ENCODE measurements around the gene SETBP1. TPM values are rescaled to one million over a fixed set of nuclear protein-coding genes. Genes with fewer than 3 reads are reported as not detected.

SETBP1 gene
- total and polyA plus RNA-seq, 2 of the 8 experiments (the other 6 are each of a cell fraction or from before 2014, with no cell fraction given), result 2.0 to 6.5 TPM

DNA sequence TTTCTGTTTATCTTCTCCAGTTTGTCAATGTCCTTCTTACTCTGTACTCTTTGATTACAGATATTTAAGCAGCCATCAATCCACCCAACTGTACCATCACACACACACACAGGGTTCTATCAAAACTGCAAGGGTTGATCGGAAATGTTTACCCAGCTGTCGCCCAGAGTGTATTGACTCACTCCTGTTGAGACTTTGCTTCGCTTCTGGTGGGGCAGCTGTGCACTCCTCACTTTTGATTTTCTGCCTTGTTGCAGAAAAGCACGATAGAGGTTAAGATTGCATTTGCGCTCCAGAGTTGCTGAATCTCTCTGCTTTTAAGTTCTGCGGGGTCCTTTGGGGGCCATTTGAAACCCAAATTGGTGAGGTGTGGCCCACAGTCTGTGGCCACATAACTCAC is 216.2 kb downstream of the SETBP1 start:
- Histone ChIP-seq H3K56ac (replicated peaks; ENCODE audit: insufficient read length, low read depth, low read length) (no peak overlapping the region), H3K23ac (ENCODE audit: insufficient read length) (no peak overlapping the region), H2AFZ (ENCODE audit: low read length) (no peak overlapping the region), H3K23me2 (ENCODE audit: low read depth, low read length) (no peaks in the 10 kb centered on the region), H4K5ac (ENCODE audit: insufficient read length, low read depth, low read length) (no peak overlapping the region), H3K9me3 (ENCODE audit: insufficient read depth in 2 of 2, low read depth in 1 of 2, low read length in 1 of 2) (no peaks in the 10 kb centered on the region), H3K4ac (replicated peaks; ENCODE audit: insufficient read length, low read depth, low read length) (no peak overlapping the region), H3K4me2 (ENCODE audit: insufficient read depth in 1 of 2, low read depth in 2 of 2, low read length in 2 of 2) (no peak overlapping the region), H2AK5ac (ENCODE audit: low read depth, low read length) (no peak overlapping the region), H2BK12ac (ENCODE audit: low read depth, low read length) (no peak overlapping the region), H2BK20ac (ENCODE audit: low read length) (no peak overlapping the region), H2BK5ac (ENCODE audit: low read depth, low read length) (no peak overlapping the region), H3K14ac (ENCODE audit: insufficient read length) (no peak overlapping the region), H3K79me1 (ENCODE audit: low read depth, low read length) (no peaks in the 10 kb centered on the region), H3K4me3 (ENCODE audit: extremely low read depth in 1 of 4, insufficient read depth in 2 of 4, low read depth in 3 of 4, low read length in 4 of 4) (no peak overlapping the region), H4K8ac (ENCODE audit: extremely low read depth, insufficient read depth, low read length) (no peak overlapping the region), H3K79me2 (ENCODE audit: control insufficient read depth in 1 of 2, insufficient read depth in 2 of 2, low read length in 2 of 2) (no peaks in the 10 kb centered on the region), H3K36me3 (ENCODE audit: control insufficient read depth in 2 of 4, insufficient read depth in 4 of 4, low read length in 3 of 4) (no peaks in the 10 kb centered on the region), H3K4me1 (replicated peaks in 1 of 4; ENCODE audit: control insufficient read depth in 3 of 4, insufficient read depth in 4 of 4, low read length in 3 of 4) (0 out of 7 replicates have a peak, but pooled peaks cover 0 to 2% (median 0%) of the 10 kb centered on the region in 4 experiments), H3K18ac (ENCODE audit: extremely low read depth, low read length) (no peak overlapping the region), H2BK120ac (replicated peaks; ENCODE audit: low read depth, low read length) (no peak overlapping the region), H4K20me1 (replicated peaks in 1 of 2; ENCODE audit: control insufficient read depth in 1 of 2, insufficient read depth in 2 of 2, low read length in 2 of 2) (no peaks in the 10 kb centered on the region), H3K9ac (replicated peaks in 1 of 4; ENCODE audit: extremely low read depth in 1 of 4, low read depth in 3 of 4, low read length in 3 of 4) (no peak overlapping the region), H2BK15ac (ENCODE audit: low read length) (no peak overlapping the region), H3K27me3 (replicated peaks in 1 of 4; ENCODE audit: control insufficient read depth in 3 of 4, extremely low read depth in 1 of 4, insufficient read depth in 3 of 4, low read length in 3 of 4) (no peaks in the 10 kb centered on the region), H4K91ac (replicated peaks; ENCODE audit: insufficient read length, low read length) (no peak overlapping the region), H3K27ac (ENCODE audit: low read depth, low read length) (no peak overlapping the region)
- WGBS, 2 experiments (ENCODE audit: extremely low coverage in 1 of 2, insufficient coverage in 1 of 2, insufficient read length in 1 of 2, insufficient replicate concordance in 2 of 2, low coverage in 1 of 2, low lambda C conversion rate in 2 of 2, missing lambda C conversion rate in 1 of 2), result 96% methylated on average over 6 of the region's 6 CpGs; no CpG with 5 or more reads in 1 of the 2 experiments
- DNase-seq (ENCODE audit: low read depth in 1 of 2, low spot score in 2 of 2) (no peak), FAIRE-seq (no peak)
- ChIA-PET POLR2A (ENCODE audit: partially characterized antibody) (no interaction called here), CTCF (ENCODE audit: partially characterized antibody) (interaction anchor here (0.9 kb wide), 1 partner anchor 221 kb away, joined by 3 read pairs; no protein-coding TSS in a partner anchor)
- TF ChIP-seq RAD21 (IDR thresholded peaks at IDR 0.05 in 1 of 2, conservative IDR thresholded peaks at IDR 0.05 in 1 of 2; ENCODE audit: low read depth in 2 of 2, low read length in 2 of 2) (no peak), PHF8 (conservative IDR thresholded peaks at IDR 0.05; ENCODE audit: low read depth, low read length) (no peak), SIRT6 (IDR thresholded peaks at IDR 0.05; ENCODE audit: low read length) (no peak), RNF2 (IDR thresholded peaks at IDR 0.05; ENCODE audit: borderline replicate concordance, low read depth, low read length, missing control alignments, poor library complexity, severe bottlenecking) (no peak), CBX8 (IDR thresholded peaks at IDR 0.05; ENCODE audit: borderline replicate concordance, low read depth, low read length) (no peak), TAF1 (IDR thresholded peaks at IDR 0.05; ENCODE audit: low read depth, low read length) (no peak), SP2 (IDR thresholded peaks at IDR 0.05; ENCODE audit: low read length) (no peak), TAF7 (optimal IDR thresholded peaks at IDR 0.05; ENCODE audit: borderline replicate concordance, low read depth, low read length) (no peak), KDM4A (IDR thresholded peaks at IDR 0.05; ENCODE audit: low read depth, low read length, severe bottlenecking) (no peak), CREB1 (IDR thresholded peaks at IDR 0.05) (no peak), BCL11A (IDR thresholded peaks at IDR 0.05; ENCODE audit: low read depth in 2 of 2, low read length in 2 of 2) (no peak), SIN3A (conservative IDR thresholded peaks at IDR 0.05 in 1 of 2, IDR thresholded peaks at IDR 0.05 in 1 of 2; ENCODE audit: low read depth in 1 of 2, low read length in 2 of 2) (no peak), CHD1 (IDR thresholded peaks at IDR 0.05; ENCODE audit: low read depth, low read length) (no peak), SAP30 (IDR thresholded peaks at IDR 0.05; ENCODE audit: insufficient read depth, insufficient replicate concordance, low read length) (no peak)

Data from H1 (cell line).